Endodermal cell (in vitro differentiated cells): ENCODE results near the gene DLGAP1. TPM values are rescaled to one million over a fixed set of nuclear protein-coding genes. Genes with fewer than 3 reads are reported as not detected.

Experiments used
- DNase-seq: peaks from one replicate; pipeline ENCODE4 v3.0.0-alpha.2; 2017
- H3K27ac ChIP-seq: 2 replicates; pipeline ENCODE4 v1.5.1; 2013; ENCODE audit warnings: mild to moderate bottlenecking, low read depth, low read length, moderate library complexity
- H3K27me3 ChIP-seq: 2 replicates; pipeline ENCODE4 v1.6.1; 2013; ENCODE audit warnings: mild to moderate bottlenecking, low read length, moderate library complexity; ENCODE audit not compliant: insufficient read depth, control insufficient read depth, poor library complexity, severe bottlenecking
- H3K36me3 ChIP-seq: 2 replicates; pipeline ENCODE4 v1.7.0; 2013; ENCODE audit warnings: mild to moderate bottlenecking, low read length, moderate library complexity; ENCODE audit not compliant: control insufficient read depth, insufficient read depth
- H3K4me1 ChIP-seq: one replicate; pipeline ENCODE4 v1.7.0; 2013; ENCODE audit warnings: low read length; ENCODE audit not compliant: control insufficient read depth, insufficient read depth
- H3K4me3 ChIP-seq: 2 replicates; pipeline ENCODE4 v1.5.1; 2013; ENCODE audit warnings: mild to moderate bottlenecking, low read length, moderate library complexity
- H3K9ac ChIP-seq: 2 replicates; pipeline ENCODE4 v1.6.1; 2013; ENCODE audit warnings: mild to moderate bottlenecking, low read length, moderate library complexity; ENCODE audit not compliant: poor library complexity, severe bottlenecking; ENCODE audit errors: extremely low read depth
- H3K9me3 ChIP-seq: 2 replicates; pipeline ENCODE4 v1.6.1; 2013; ENCODE audit warnings: mild to moderate bottlenecking, low read length, moderate library complexity; ENCODE audit not compliant: control insufficient read depth
- H3K27ac Mint-ChIP-seq: 2 replicates; pipeline ENCODE4 v1.8.0; 2020; ENCODE audit warnings: mixed read lengths
- H3K27me3 Mint-ChIP-seq: 2 replicates; pipeline ENCODE4 v1.8.0; 2021; ENCODE audit warnings: mild to moderate bottlenecking, mixed read lengths; ENCODE audit not compliant: insufficient read depth
- H3K36me3 Mint-ChIP-seq: 2 replicates; pipeline ENCODE4 v1.8.0; 2020; ENCODE audit warnings: low read depth, mixed read lengths
- H3K4me1 Mint-ChIP-seq: 2 replicates; pipeline ENCODE4 v1.8.0; 2020; ENCODE audit warnings: mixed read lengths
- H3K4me3 Mint-ChIP-seq: 2 replicates; pipeline ENCODE4 v1.8.0; 2020; ENCODE audit warnings: mild to moderate bottlenecking, moderate library complexity, mixed read lengths
- H3K9me3 Mint-ChIP-seq: 2 replicates; pipeline ENCODE4 v1.8.0; 2020; ENCODE audit warnings: mild to moderate bottlenecking, mixed read lengths
- CTCF ChIP-seq: fragments of 200-600 bp; sonication (generic); conservative IDR thresholded peaks from 2 replicates; pipeline ENCODE4 v1.5.0; 2021; ENCODE audit warnings: antibody characterized with exemption, mild to moderate bottlenecking
- WGBS, 2 experiments: methylation state at CpG; one replicate each; pipeline versions ENCODE4 v1.1.5 to v1.1.7; 2013; ENCODE audit warnings: missing lambda C conversion rate in 2 of 2, mixed read lengths in 1 of 2; ENCODE audit not compliant: insufficient coverage in 1 of 2, insufficient read length in 1 of 2; 5-methylcytosine and 5-hydroxymethylcytosine counted together
- total RNA-seq, 2 donors: library from RNA; stranded (reverse); fragmentation: NEBNext Ultra II Directional in 1 of 2; extraction: Animal tissue kit (Norgen Biotek cat#: 25700) in 1 of 2; gene quantifications; 2 replicates in 1 of 2; 3 replicates in 1 of 2; pipeline ENCODE4 v1.2.1, GENCODE V29; 2021

Gene DLGAP1
- total RNA-seq, 2 donors from 2014 or later = 11.5 to 21.5 TPM

GRCh38 chr18:3461704-3462103 is 993.4 kb downstream of the DLGAP1 start:
- WGBS, 2 experiments = 93 to 95% methylated on average over 5 of the region's 5 CpGs
- H3K27me3 Mint-ChIP-seq = no peaks in the 10 kb centered on the region
- H3K36me3 ChIP-seq = peaks cover 52% of the 10 kb centered on the region
- peaks cover 7% of the 10 kb centered on the region for H3K9me3 ChIP-seq
- peaks cover 8% of the 10 kb centered on the region for H3K4me1 ChIP-seq
- H3K27ac ChIP-seq = peak overlapping the region; percentile 43
- no peak overlapping the region for H3K9ac ChIP-seq
- TF ChIP-seq CTCF = no peak
- no peak overlapping the region for H3K4me3 ChIP-seq
- H3K27ac Mint-ChIP-seq = peak overlapping the region; percentile 12
- H3K27me3 ChIP-seq = no peaks in the 10 kb centered on the region
- H3K4me1 Mint-ChIP-seq = peaks cover 53% of the 10 kb centered on the region
- H3K9me3 Mint-ChIP-seq = no peaks in the 10 kb centered on the region
- no peak for DNase-seq
- no peak overlapping the region for H3K4me3 Mint-ChIP-seq
- peaks cover 49% of the 10 kb centered on the region for H3K36me3 Mint-ChIP-seq

- H3K27me3 Mint-ChIP-seq = no peaks in the 10 kb centered on the region
- no peak overlapping the region for H3K4me3 Mint-ChIP-seq
- H3K4me3 ChIP-seq = no peak overlapping the region
- no peaks in the 10 kb centered on the region for H3K27me3 ChIP-seq
- TF ChIP-seq CTCF = no peak
- H3K36me3 Mint-ChIP-seq = peaks cover 57% of the 10 kb centered on the region
- 93% methylated on average over 4 of the region's 4 CpGs; no CpG with 5 or more reads in 1 of the 2 experiments for WGBS, 2 experiments
- peaks cover 7% of the 10 kb centered on the region for H3K9me3 ChIP-seq
- no peak overlapping the region for H3K9ac ChIP-seq
- no peaks in the 10 kb centered on the region for H3K9me3 Mint-ChIP-seq
- H3K4me1 Mint-ChIP-seq = peaks cover 53% of the 10 kb centered on the region
- no peak for DNase-seq
- peaks cover 11% of the 10 kb centered on the region for H3K4me1 ChIP-seq
- H3K27ac ChIP-seq = peak overlapping the region; percentile 42
- H3K27ac Mint-ChIP-seq = peak overlapping the region; percentile 35
- H3K36me3 ChIP-seq = peaks cover 60% of the 10 kb centered on the region
These were observed 994.2 kb downstream of the DLGAP1 start for GRCh38 chr18:3460823-3461398.

GRCh38 chr18:3458952-3459853 is 995.9 kb downstream of the DLGAP1 start:
- Histone ChIP-seq H3K9me3 (peaks cover 7% of the 10 kb centered on the region), H3K4me3 (peak overlapping the region; percentile 44), H3K27ac (peak overlapping the region; percentile 63), H3K36me3 (peaks cover 67% of the 10 kb centered on the region), H3K27me3 (no peaks in the 10 kb centered on the region), H3K4me1 (peaks cover 17% of the 10 kb centered on the region), H3K9ac (no peak overlapping the region)
- WGBS, 2 experiments = 94 to 100% methylated on average over 2 to 5 of the region's 5 CpGs
- Mint-ChIP-seq H3K4me1 (peaks cover 67% of the 10 kb centered on the region), H3K27ac (peak overlapping the region; percentile 62), H3K4me3 (peak overlapping the region; percentile 100), H3K36me3 (peaks cover 68% of the 10 kb centered on the region), H3K9me3 (no peaks in the 10 kb centered on the region), H3K27me3 (no peaks in the 10 kb centered on the region)
- no peak for TF ChIP-seq CTCF
- DNase-seq = no peak
